Endodermal cell (in vitro differentiated cells): Measurements from ENCODE around the gene UQCR11. TPM values are rescaled to one million over a fixed set of nuclear protein-coding genes. Genes with fewer than 3 reads are reported as not detected.

Experiments
- DNase-seq: peaks from one replicate; pipeline ENCODE4 v3.0.0-alpha.2; 2017
- H3K27ac ChIP-seq: 2 replicates; pipeline ENCODE4 v1.5.1; 2013; ENCODE audit warnings: mild to moderate bottlenecking, low read depth, low read length, moderate library complexity
- H3K27me3 ChIP-seq: 2 replicates; pipeline ENCODE4 v1.6.1; 2013; ENCODE audit warnings: mild to moderate bottlenecking, low read length, moderate library complexity; ENCODE audit not compliant: insufficient read depth, control insufficient read depth, poor library complexity, severe bottlenecking
- H3K36me3 ChIP-seq: 2 replicates; pipeline ENCODE4 v1.7.0; 2013; ENCODE audit warnings: mild to moderate bottlenecking, low read length, moderate library complexity; ENCODE audit not compliant: control insufficient read depth, insufficient read depth
- H3K4me1 ChIP-seq: one replicate; pipeline ENCODE4 v1.7.0; 2013; ENCODE audit warnings: low read length; ENCODE audit not compliant: control insufficient read depth, insufficient read depth
- H3K4me3 ChIP-seq: 2 replicates; pipeline ENCODE4 v1.5.1; 2013; ENCODE audit warnings: mild to moderate bottlenecking, low read length, moderate library complexity
- H3K9ac ChIP-seq: 2 replicates; pipeline ENCODE4 v1.6.1; 2013; ENCODE audit warnings: mild to moderate bottlenecking, low read length, moderate library complexity; ENCODE audit not compliant: poor library complexity, severe bottlenecking; ENCODE audit errors: extremely low read depth
- H3K9me3 ChIP-seq: 2 replicates; pipeline ENCODE4 v1.6.1; 2013; ENCODE audit warnings: mild to moderate bottlenecking, low read length, moderate library complexity; ENCODE audit not compliant: control insufficient read depth
- H3K27ac Mint-ChIP-seq: 2 replicates; pipeline ENCODE4 v1.8.0; 2020; ENCODE audit warnings: mixed read lengths
- H3K27me3 Mint-ChIP-seq: 2 replicates; pipeline ENCODE4 v1.8.0; 2021; ENCODE audit warnings: mild to moderate bottlenecking, mixed read lengths; ENCODE audit not compliant: insufficient read depth
- H3K36me3 Mint-ChIP-seq: 2 replicates; pipeline ENCODE4 v1.8.0; 2020; ENCODE audit warnings: low read depth, mixed read lengths
- H3K4me1 Mint-ChIP-seq: 2 replicates; pipeline ENCODE4 v1.8.0; 2020; ENCODE audit warnings: mixed read lengths
- H3K4me3 Mint-ChIP-seq: 2 replicates; pipeline ENCODE4 v1.8.0; 2020; ENCODE audit warnings: mild to moderate bottlenecking, moderate library complexity, mixed read lengths
- H3K9me3 Mint-ChIP-seq: 2 replicates; pipeline ENCODE4 v1.8.0; 2020; ENCODE audit warnings: mild to moderate bottlenecking, mixed read lengths
- WGBS, 2 experiments: methylation state at CpG; one replicate each; pipeline versions ENCODE4 v1.1.5 to v1.1.7; 2013; ENCODE audit warnings: missing lambda C conversion rate in 2 of 2, mixed read lengths in 1 of 2; ENCODE audit not compliant: insufficient coverage in 1 of 2, insufficient read length in 1 of 2; 5-methylcytosine and 5-hydroxymethylcytosine counted together
- total RNA-seq, 2 donors: library from RNA; stranded (reverse); fragmentation: NEBNext Ultra II Directional in 1 of 2; extraction: Animal tissue kit (Norgen Biotek cat#: 25700) in 1 of 2; gene quantifications; 2 replicates in 1 of 2; 3 replicates in 1 of 2; pipeline ENCODE4 v1.2.1, GENCODE V29; 2021
- TF ChIP-seq, protein P1 (sequence below): fragments of 200-600 bp; sonication (generic); conservative IDR thresholded peaks from 2 replicates; pipeline ENCODE4 v1.5.0; 2021; ENCODE audit warnings: antibody characterized with exemption, mild to moderate bottlenecking

The UQCR11 gene
- total RNA-seq, 2 donors from 2014 or later = 171 to 195 TPM

DNA sequence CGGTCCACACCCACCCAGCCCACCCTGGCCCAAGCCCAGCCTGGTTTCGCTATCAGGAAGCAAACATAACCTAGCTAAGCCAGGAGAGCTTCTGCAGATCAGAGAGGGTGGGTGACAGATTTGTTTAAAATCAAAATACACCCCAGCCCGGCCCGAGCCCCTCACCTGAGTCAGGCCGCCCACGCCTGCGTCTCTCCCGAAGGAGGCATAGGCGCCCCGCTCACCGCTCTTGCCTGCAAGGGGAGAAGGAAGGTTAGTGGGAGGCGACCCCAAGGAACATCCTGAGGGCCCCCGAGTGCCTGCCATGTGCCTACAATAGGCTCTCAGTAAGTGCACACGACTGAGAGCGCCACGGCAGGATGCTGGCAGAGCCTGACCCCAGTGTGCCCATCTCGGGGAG is 21.9 kb upstream of the UQCR11 start:
- Mint-ChIP-seq H3K36me3 (peaks cover 37% of the 10 kb centered on the region), H3K4me3 (no peak overlapping the region), H3K9me3 (no peaks in the 10 kb centered on the region), H3K27me3 (no peaks in the 10 kb centered on the region), H3K4me1 (no peaks in the 10 kb centered on the region), H3K27ac (no peak overlapping the region)
- no peak overlapping the region for H3K27ac ChIP-seq
- no peak overlapping the region for H3K9ac ChIP-seq
- TF ChIP-seq, protein P1, sequence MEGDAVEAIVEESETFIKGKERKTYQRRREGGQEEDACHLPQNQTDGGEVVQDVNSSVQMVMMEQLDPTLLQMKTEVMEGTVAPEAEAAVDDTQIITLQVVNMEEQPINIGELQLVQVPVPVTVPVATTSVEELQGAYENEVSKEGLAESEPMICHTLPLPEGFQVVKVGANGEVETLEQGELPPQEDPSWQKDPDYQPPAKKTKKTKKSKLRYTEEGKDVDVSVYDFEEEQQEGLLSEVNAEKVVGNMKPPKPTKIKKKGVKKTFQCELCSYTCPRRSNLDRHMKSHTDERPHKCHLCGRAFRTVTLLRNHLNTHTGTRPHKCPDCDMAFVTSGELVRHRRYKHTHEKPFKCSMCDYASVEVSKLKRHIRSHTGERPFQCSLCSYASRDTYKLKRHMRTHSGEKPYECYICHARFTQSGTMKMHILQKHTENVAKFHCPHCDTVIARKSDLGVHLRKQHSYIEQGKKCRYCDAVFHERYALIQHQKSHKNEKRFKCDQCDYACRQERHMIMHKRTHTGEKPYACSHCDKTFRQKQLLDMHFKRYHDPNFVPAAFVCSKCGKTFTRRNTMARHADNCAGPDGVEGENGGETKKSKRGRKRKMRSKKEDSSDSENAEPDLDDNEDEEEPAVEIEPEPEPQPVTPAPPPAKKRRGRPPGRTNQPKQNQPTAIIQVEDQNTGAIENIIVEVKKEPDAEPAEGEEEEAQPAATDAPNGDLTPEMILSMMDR = no peak
- 92 to 94% methylated on average over 4 to 17 of the region's 17 CpGs for WGBS, 2 experiments
- H3K36me3 ChIP-seq = peaks cover 58% of the 10 kb centered on the region
- H3K27me3 ChIP-seq = no peaks in the 10 kb centered on the region
- no peaks in the 10 kb centered on the region for H3K4me1 ChIP-seq
- H3K4me3 ChIP-seq = no peak overlapping the region
- DNase-seq = no peak
- no peaks in the 10 kb centered on the region for H3K9me3 ChIP-seq

DNA sequence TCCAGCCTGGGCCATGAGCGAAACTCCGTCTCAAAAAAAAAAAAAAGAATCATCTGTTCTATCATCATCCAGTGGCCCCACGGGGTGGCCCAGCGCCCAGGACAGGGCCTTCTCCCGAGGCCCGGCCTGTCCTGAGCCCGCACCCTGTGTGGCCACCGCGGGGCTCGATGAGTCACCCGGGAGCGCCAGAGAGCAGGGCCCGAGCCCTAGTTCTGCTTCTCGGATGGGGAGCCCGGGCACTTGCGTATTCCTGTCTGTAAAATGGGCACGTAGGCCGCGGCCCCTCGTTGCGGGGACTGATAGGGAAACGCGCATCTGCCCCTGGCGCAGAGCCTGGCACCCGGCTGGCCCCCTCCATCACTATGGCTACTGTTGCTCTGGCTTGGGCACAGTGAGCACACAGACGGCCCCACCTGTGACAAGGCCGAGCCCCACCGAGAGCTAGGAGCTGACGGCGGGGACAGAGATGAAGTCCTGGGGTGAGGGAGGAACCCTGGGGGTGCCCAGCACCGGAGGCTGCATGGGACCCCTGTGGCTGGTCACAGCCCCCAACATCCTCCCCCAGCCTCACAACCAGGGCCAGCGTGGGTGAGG is 21.3 kb upstream of the UQCR11 start:
- DNase-seq = no peak
- no peak overlapping the region for H3K27ac ChIP-seq
- 91 to 96% methylated on average over 21 to 32 of the region's 32 CpGs for WGBS, 2 experiments
- H3K27me3 Mint-ChIP-seq = no peaks in the 10 kb centered on the region
- no peak overlapping the region for H3K4me3 ChIP-seq
- TF ChIP-seq, protein P1 = no peak
- H3K27me3 ChIP-seq = no peaks in the 10 kb centered on the region
- H3K9me3 Mint-ChIP-seq = no peaks in the 10 kb centered on the region
- no peak overlapping the region for H3K4me3 Mint-ChIP-seq
- H3K36me3 Mint-ChIP-seq = peaks cover 35% of the 10 kb centered on the region
- H3K4me1 Mint-ChIP-seq = no peaks in the 10 kb centered on the region
- no peaks in the 10 kb centered on the region for H3K9me3 ChIP-seq
- no peaks in the 10 kb centered on the region for H3K4me1 ChIP-seq
- no peak overlapping the region for H3K27ac Mint-ChIP-seq
- peaks cover 52% of the 10 kb centered on the region for H3K36me3 ChIP-seq
- no peak overlapping the region for H3K9ac ChIP-seq

- no peak overlapping the region for H3K4me3 ChIP-seq
Measured at GRCh38 chr19:1624458-1624857, 19.2 kb upstream of the UQCR11 start.

More at GRCh38 chr19:1624458-1624857, 19.2 kb upstream of the UQCR11 start:
- Histone ChIP-seq H3K36me3 (peaks cover 52% of the 10 kb centered on the region), H3K27me3 (no peaks in the 10 kb centered on the region), H3K27ac (no peak overlapping the region), H3K4me1 (no peaks in the 10 kb centered on the region), H3K9me3 (no peaks in the 10 kb centered on the region), H3K9ac (no peak overlapping the region)
- Mint-ChIP-seq H3K27me3 (no peaks in the 10 kb centered on the region), H3K27ac (peak overlapping the region; percentile 13), H3K36me3 (peaks cover 32% of the 10 kb centered on the region), H3K4me1 (no peaks in the 10 kb centered on the region), H3K4me3 (no peak overlapping the region), H3K9me3 (no peaks in the 10 kb centered on the region)
- DNase-seq = peak; percentile 94
- WGBS, 2 experiments = 82 to 88% methylated on average over 22 to 23 of the region's 23 CpGs
- TF ChIP-seq, protein P1 = peak; percentile 88
